NCI-H187 treated with DMSO at 0.1 percent for 48 hours (cell line): Measurements from ENCODE around the gene LTF.
"Not testable (repeated sequence)": the region's sequence is repeated elsewhere in the genome, so short reads cannot be mapped to it uniquely, and the experiment has no call there.

ENCODE experiments used
- DNase-seq: peaks from one replicate; lab custom pipeline; 2025; lab: John Stamatoyannopoulos, UW

The LTF gene

DNA sequence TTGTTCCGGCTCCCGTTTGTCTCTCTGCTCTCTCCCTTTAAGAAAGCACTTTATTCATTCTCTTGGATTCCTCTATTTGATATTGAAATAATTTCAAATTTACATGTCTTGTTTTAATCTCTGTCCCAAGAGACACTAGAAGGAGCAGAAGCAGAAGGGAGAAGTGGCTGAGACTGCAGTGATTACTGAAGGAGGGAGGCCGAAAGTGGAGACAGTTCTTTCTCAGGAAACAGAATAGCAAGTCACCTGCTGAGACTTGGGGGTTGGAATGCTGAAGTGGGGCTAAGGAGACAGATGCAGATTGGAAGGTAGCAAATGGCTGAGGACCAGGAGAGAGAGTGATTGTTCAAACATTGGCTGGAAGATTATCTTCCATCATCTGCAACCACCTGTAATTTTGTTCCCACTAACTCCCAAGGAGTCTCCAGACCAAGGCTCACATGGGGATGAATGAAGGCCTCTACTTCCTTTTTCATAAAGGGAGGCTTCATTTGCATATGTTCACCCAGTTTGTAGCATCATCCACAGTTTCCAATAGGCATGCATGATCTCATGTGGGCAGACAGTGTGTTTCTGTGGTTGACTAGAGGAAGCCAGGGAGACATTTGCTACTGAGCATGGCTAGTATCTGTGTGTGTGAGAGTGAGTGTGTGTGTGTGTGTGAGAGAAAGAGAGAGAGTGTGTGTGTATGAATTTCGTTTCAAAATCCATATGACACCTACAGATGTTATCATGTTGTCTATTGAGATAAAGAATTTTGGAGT, 24.0 kb downstream of the LTF start:
- no peak for DNase-seq

DNA sequence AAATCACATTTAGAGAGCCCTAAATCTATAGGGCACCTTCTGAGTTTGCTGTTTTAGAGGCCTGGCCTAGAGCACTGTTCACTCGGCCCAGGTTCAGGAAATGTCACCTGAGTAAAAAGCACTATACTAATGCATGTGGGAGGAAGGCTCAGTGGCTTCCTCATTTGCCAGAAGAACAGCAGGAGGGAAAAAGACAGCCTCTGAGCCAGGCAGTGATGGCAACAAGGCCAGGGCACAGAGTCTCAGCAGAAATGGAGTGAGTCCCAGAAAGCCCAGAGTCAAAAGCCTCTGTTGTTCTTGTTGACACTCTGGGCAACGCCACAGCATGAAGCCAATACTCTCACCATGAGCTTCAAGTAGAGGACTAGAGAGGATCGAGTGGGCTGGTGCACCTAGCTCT, 25.9 kb downstream of the LTF start:
- no peak for DNase-seq

DNA sequence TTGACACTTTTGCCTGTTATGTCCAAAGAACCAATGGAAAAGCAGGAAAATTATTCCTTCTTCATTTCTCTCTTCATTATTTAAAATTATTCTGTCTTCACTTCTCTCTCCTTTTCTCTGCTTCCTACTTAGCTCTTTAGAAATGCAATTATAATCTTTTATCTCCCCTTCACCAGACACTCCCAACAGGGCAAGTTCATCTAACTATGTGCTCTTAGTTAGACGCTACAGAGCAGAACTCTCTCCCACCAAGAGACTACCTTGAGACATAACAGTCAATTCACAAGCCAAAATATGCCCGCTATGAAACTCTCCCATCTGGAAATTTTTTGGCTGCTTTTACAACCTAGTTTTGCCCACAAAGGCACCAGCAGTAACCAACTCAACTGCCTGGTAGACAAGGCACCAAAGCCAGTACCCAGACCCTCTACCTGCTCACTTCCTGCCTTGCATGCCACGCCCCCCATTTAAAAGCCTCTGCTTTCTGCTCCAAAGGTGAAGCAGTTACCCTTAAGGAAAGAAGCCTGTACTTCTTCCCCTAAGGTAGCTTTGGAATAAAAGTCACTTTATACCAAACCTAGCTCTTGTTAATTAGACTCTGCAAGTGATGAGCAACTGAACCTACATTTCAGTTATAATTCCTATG, 29.5 kb downstream of the LTF start:
- no peak for DNase-seq

DNA sequence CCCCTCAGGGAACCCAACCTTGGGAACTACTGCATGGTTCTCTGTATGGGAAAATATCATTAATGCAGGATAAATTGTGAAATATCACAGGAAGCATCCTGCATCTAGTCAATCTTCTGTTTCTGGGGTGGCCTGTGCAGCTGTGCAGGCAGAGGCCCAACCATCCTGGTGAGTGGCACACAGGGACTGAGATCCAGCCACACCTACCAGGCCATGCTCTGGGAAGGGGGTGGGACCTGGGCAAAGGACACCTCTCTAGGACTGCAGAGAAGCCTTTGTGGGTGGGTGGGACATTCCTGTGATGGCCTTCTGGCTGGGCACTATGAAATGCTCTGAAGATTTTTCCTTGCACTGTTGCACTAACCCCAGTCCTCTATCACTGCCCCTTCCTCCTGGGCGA, 30.9 kb downstream of the LTF start:
- no peak for DNase-seq

DNA sequence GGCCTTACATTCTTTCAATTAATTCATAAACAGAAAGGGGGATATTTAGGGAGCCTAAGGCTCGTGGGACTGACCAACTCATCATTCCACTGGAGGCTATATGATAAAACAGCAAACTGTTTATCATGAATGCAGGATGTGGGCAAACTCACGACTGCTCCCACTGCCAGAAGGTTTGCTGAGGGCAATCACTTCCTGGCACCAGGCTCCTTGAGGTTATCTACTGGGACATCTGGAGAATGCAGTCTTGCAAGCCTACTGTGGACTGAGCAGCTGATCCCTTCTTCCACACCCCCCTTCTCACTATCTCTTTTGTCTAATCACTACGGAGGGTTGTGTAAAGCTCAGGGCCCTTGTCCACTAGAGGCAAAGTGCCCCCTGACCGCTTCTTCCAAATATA, 31.6 kb downstream of the LTF start:
- DNase-seq, result not testable (repeated sequence)

DNA sequence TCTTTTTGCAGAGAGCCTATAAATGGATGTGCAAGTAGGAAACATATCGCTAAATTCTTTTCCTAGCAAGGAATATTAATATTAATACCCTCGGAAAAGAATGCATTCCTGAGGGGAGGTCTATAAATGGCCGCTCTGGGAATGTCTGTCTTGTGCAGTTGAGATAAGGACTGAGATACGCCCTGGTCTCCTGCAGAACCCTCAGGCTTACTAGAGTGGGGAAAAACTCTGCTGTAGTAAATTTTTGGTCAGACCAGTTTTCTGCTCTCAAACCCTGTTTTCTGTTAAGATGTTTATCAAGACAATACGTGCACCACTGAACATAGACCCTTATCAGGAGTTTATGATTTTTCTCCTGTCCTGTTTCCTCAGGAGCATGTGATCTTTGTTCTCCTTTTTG, 32.8 kb downstream of the LTF start:
- not testable (repeated sequence) for DNase-seq

DNA sequence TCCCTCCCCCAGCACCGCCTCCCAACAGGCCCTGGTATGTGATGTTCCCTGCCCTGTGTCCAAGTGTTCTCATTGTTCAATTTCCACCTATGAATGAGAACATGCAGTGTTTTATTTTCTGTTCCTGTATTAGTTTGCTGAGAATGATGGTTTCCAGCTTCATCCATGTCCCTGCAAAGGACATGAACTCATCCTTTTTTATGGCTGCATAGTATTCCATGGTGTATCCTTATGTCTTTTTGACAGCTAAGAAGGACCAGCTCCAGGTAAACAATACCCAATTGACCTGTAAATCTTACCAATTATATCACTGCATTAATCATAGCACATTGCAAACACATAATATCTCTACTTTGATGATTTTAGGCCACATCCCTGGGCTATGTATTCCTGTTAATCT, 33.8 kb downstream of the LTF start:
- DNase-seq, result not testable (repeated sequence)

DNA sequence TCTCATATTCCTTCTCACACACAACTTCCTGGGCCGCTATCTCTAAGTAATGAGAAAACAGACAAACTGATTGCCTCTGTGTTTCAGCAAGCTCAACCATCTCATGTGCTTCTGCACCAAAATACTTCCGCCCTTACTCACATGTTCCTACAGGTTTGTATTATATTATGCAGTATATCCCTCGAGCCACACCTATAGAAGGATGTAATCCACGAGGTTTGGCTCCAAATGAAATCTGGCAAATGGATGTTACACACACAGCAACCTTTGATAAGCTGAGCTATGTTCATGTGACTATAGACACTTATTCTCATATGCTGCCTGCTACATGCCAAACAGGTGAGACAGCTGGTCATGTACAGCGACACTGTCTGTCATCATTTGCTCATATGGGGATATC, 35.0 kb downstream of the LTF start:
- DNase-seq, result no peak

DNA sequence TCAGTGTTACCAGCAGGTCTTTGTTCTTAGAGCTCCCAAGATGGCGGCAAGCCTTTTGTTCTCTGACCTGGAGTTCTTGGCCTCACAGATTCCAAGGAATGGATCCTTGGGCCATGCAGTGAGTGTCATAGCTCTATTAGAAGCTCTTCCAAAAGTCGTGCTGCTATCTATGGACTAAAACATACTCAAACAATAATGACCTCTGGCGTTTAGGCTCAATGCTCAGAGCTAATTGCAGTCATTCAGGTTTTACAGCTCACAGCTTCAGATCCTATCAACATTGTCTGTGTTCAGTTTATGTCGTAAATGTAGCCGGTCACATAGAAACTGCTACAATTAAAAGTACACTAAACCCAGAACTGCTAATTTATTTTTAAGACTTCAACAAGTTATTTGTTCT, 35.5 kb downstream of the LTF start:
- no peak for DNase-seq

DNA sequence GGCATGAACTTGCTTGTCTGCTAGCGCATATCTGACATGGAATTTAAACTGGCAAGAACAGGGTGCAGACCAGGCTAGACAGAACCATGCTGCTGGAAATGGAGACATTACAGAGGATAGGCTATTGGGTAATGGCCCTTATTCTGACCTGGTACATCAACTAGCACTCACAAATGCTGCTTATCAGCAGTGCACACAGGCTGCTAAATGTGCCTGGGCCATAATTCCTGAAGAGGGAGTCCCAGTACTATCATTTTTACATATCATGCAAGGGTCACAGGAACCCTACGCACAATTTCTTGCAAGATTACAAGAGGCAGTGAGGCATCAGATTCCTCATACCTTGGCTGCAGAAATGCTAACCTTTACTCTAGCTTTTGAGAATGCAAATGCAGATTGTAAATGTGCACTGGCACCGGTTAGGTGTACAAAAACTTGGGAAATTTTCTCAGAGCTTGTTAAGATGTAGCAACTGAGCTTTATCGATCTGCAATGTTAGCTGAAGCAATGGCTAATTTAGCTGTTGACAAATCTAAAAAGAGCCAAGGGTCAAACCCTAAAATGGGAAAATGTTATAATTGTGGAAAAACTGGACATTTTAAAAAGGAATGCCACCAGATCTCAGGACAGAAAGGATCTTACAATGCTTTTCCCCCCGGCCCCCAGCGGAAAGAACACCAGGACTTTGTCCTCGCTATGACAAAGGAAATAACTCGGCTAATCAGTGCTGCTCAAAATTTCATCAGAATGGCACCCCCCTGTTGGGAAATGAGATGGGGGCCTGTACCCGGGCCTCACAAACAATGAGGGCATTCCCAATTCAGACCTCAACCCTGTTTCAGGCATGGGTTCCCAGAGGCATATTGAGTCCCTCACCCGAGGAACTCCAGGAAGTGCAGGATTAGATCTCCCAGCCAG, 36.5 kb downstream of the LTF start:
- no peak for DNase-seq

DNA sequence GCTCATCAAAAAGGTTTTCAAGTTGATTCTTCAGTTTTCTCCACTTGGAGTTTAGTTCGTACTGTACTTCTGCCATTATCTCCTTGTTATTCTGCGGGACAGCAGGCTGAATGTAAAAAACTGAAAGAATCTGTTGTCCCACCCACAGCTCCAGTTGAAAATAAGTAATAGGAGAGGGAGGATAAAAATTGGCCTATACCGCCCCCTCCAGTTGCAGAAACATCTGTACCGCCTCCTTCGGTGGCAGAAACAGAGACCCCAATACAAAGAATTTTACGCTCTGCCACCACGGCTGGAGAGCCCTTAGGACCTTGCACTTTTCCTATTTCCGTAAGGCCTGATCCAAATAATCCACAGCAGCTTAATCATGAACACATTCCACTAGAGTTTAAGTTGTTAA, 37.3 kb downstream of the LTF start:
- not testable (repeated sequence) for DNase-seq

DNA sequence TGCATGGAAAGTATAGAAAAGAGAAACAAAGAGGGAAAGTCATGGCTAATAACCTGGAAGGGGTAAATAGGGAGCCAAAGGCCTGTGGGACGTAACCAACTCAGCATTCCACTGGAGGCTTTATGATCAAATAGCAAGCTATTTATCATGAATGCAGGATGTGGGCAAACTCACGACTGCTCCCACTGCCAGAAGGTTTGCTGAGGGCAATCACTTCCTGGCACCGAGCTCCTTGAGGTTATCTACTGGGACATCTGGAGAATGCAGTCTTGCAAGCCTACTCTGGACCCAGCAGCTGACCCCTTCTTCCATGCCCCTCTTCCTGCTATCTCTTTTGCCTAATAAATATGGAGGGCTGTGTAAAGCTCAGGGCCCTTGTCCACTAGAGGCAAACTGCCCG, 38.2 kb downstream of the LTF start:
- DNase-seq, result not testable (repeated sequence)

DNA sequence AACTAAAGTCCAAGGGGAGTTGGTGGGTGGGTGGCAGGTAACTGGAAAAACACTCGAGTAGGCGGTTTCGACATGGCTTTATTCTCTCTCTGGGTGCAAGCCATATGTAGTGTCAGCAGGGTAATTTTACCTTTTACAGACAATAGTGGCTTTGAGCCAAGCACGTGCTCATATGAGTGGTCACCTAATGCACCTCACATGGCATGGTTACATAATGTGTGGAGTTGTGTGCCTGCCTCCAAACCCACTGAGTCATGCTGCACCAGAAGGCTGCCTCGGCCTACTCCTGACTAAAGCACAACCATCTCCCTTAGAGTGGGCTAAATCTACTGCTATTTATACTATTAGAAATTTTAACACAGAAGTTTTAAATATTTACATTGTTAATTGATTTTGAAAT, 41.1 kb downstream of the LTF start:
- no peak for DNase-seq

DNA sequence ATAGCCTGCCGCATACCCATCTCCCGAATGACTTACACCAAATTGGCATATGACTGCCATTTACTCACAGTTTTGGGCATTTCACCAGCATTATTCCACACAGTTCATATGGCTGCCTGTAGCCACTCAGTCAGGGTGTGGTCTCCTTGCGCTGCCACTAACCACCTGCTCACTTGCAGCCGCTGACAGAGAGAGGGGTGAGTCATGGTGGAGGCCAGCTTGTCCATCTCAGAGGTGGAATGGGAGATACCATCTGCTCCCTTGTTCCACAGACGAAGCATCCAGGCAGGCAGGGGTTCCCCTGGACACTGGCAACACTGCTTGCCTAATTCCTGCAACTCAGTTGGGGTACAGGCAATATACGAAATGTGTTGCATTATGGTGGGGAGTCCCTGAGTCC, 42.1 kb downstream of the LTF start:
- DNase-seq, result no peak

DNA sequence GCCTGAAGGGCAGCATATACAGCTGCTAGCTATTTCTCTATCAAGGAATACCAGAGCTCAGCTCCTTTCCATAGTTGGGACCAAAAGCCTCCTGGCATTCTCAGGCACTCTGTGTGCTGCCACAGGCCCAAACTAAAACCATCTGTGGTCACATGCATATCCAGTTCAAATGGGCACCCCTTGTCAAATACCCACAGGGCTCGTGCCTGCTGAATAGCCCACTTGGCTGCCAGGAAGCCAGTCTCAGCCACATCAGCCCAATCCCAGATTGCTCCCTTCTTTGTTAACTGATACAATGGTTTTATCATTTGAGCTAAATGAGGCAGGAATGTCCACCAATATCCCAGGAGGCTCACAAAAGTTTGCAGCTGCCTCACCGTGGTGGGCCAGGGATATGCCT, 43.8 kb downstream of the LTF start:
- DNase-seq, result no peak

DNA sequence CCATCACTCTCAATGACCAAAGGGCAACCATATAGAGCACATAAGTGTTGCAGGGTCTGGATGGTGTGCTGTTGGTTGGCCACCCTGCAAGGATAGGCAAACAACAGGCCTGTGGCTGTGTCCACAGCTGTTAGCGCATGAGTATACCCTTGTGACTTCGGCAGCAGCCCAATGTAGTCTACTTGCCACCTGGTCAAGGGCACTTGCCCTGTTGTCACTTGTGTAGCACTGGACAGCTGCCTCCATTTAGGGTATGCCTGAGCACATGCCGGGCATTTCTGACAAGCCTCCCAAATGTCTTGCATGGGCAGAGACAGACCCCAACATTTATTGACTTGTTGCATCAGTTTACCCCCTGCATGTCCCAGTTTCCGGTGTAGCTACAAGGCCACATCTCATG, 44.9 kb downstream of the LTF start:
- DNase-seq, result no peak

DNA sequence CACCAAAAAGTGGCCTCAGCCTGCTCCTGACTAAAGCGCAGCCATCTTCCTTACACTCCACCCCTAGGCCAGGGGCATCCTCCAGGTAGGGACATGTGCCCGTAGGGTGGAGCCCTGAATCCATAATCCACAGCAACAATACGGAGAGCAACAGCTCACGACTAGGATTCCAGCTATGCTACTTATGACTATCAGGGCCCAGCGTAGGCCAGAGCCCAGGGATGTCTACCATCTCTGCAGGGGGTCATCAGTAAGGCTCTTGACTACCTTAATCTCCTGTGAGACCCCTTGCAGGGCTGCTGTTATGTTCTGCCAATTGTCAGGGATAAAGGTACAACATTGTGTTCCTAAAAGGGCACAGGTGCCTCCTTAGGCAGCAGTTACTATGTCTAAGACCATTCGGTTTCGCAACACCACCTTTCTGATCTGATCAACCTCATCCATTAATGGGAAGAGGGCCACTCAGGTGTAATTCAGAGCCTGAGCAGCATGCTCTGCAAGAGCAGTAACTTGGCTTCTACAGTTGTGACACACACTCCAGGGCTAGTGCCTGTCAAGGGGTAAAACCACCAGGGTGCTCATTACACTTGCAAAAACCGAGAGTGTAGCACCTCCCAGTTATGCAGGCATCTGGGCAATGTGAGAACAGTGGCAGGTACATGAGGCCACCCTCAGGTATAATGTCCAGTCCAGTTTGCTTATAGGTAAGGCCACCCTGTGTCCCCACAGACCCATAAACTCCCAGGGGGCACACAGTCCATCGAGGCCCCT, 46.7 kb downstream of the LTF start:
- no peak for DNase-seq

DNA sequence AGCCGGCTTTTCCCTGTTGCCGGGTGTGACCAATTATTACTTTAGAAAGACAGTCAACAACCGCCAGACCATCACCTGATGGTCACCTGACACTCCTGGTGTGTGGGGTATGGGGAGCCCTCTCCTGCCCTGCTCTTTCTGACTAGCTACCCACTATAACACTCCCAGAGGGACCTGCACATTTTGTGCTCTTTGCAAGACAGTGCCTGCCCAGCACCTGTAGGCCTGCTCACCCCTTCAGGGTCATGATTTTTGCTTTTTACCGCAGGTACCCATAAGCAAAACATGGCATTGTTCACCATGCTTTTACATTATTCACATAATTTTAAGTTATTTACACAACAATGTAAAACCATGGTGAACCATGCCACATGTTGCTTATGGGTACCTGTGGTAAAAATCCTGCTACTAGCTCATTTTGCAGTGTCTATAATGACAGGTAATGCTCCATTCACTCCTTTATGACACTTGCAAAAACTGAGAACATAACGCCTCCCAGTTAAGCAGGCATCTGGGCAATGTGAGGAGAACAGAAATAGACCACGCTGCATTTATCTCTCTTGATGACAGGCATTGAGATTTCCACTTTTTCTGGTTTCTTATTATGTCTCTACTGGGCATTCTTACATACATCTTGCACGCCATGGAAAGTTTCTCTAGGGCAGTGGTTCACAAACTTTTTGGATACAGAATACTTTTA, 47.7 kb downstream of the LTF start:
- DNase-seq, result no peak

DNA sequence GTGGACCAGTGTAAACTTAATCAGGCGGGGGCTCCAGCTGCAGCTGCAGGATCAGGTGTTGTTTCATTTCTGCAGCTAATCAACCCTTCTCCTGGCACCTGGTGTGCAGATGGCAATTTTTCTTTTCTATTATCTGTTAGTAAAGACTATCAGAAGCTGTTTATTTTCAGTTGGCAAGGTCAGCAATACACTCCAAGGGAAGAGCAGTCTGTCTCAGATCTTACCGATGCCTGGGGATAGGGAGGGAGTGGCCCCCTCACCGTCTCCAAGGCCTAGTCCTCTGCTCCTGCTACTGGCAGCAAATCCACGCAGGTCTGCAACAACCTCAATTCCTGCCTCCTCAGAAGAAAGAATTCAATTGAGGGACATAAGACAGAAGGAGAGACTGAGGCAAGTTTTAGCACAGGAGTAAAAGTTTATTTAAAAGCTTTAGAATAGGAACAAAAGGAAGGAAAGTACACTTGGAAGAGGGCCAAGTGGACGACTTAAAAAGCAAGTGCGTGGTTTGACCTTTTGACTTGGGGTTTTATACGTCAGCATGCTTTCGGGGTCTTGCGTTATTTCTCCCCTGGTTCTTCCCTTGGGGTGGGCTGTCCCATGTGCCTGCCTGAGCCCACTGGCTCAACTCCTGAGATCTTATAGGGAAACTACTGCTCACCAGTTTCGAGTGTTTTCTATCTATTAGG, 48.4 kb downstream of the LTF start:
- DNase-seq, result no peak

DNA sequence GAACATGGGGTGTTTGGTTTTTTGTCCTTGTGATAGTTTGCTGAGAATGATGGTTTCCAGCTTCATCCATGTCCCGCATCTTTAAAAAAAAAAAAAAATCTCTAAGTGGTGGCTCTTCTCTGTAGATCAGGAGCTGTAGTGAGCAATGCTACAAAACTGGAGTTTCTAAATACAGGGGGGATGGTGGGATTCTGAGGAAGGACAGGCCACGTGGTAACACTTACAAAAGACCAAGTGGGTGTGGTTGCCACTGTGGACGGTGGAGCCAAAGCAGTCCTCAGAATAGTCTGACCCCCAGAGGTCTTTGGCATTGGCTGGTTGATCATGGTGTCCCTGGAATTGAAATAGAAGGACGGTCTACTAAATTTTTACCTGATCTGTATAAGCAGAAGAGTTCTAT, 50.0 kb downstream of the LTF start:
- no peak for DNase-seq

DNA sequence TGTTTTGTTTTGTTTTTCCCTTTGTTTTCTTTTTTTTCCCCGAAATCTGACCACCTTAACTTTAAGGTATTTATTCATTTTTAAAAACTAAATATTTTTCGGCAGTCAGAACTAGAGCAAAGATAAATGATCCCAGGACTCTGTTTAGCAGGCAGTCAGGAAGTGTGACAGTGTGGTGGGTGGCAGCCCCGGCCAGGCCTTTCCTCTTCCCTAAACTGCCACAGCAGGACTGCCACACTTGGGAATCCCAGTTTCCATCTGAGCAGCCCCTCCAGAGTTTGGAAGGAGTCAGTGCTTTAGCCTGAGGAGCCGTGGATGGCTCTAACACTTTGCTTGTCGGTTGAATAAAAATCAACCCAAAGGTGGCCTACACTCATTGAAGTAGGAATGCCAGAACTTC, 50.8 kb downstream of the LTF start:
- DNase-seq, result no peak
